Daoy (cell line): ENCODE measurements around the gene TNFRSF1B. TPM values are rescaled to one million over a fixed set of nuclear protein-coding genes. Genes with fewer than 3 reads are reported as not detected.

Experiments used
- total RNA-seq: library from RNA; depleted of rRNA; stranded (reverse); fragments of >200 nt; shearing (Covaris generic); gene quantifications from 2 replicates; pipeline ENCODE4 v1.2.3, GENCODE V29; 2014; rRNA removed

Gene TNFRSF1B
- total RNA-seq, 1 experiment from 2014 or later, result 3.7 TPM

Other genes starting within 250 kb of the TNFRSF1B start
- gene KIAA2013, start 240.6 kb upstream of the TNFRSF1B start, total RNA-seq, result 67.3 and 87.1 TPM in 2 replicates
- 88.1 and 107 TPM in 2 replicates for gene PLOD1, start 232.3 kb upstream of the TNFRSF1B start, total RNA-seq
- gene MFN2, start 186.5 kb upstream of the TNFRSF1B start, total RNA-seq, result 79.4 and 86.0 TPM in 2 replicates
- 60.1 and 65.6 TPM in 2 replicates for gene MIIP, start 147.5 kb upstream of the TNFRSF1B start, total RNA-seq
- 13.4 and 16.4 TPM in 2 replicates for gene TNFRSF8, start 103.7 kb upstream of the TNFRSF1B start, total RNA-seq
- gene VPS13D, start 63.0 kb downstream of the TNFRSF1B start, total RNA-seq, result 9.3 and 11.1 TPM in 2 replicates